HG02870 (cell line): ENCODE data around the gene PPP1R2B.

Experiments
- ATAC-seq: cut with Tn5 transposase; IDR thresholded peaks from one replicate; pipeline ENCODE4 v1.9.1; 2021; ENCODE audit warnings: mild to moderate bottlenecking, moderate library complexity; ENCODE audit not compliant: unreplicated experiment

The PPP1R2B gene

DNA sequence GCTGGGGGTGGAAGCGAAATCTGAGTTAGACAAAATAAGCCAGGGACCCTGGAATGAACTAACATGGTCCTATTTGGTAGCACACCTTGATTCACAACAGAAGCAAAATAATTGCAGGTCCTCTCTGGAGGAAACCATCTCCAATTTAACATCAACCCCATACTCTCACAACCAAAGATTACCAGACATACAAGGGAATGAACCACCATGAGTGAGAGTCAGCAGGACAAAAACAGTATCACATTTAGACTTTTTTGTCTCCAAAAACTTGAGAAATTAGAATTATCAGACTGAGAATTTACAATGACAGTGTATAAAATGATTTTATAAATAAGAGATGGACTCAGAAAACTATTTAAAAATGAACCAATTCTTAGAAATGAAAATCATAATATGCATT, 21.1 kb downstream of the PPP1R2B start:
- ATAC-seq: no peak

DNA sequence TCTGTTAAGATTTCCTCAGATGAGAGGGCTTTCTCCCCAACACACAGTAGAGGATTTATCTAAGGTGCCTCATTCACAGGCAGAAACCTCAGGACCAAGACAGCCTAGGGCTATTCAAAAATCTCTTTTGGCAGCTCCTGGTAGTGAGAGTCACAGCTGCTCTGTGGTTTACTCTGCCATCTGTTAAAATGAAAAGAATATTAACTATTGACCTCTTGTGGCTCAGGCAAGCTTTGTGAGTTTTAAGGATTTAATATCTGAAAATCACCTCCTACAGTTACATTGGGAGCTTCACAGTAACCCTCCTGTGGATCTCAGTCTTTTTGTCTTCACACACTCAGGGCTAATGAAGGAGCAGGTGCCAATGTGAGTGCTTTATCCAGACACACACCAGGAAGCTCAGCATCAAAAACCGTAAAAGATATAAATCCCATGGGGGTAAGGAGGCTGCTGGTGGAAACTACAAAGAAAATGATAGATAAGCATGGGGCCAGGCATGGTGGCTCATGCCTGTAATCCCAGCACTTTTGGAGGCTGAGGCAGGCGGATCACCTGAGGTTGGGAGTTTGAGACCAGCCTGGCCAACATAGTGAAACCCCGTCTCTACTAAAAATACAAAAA, 29.7 kb downstream of the PPP1R2B start:
- peak; percentile 87 for ATAC-seq

DNA sequence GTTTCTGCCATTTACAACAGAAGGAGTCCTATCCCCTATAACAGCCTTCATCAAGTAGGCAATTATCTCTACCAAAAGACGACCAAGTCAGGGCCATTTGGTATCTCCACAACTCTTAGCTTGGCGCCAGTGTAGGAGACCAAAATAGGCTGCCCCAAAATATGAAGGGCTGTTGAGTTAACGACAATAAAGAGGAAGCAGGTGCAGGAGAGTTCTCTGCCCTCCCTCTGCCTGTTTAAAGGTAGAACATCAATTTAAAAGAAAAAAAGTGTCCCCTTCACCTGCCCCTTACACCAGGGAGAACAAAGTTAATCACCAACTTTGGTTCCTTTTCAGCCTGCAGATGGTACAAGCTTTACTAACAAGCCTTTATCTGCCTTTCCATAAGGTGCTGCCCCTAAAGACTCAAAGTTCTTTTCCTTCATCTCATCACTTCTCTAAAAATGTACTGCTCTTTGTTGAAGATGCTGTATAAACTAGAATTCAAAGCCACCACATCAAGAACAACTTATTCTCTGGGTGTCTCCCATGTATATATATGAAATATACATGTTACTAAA, 33.3 kb downstream of the PPP1R2B start:
- ATAC-seq: no peak

DNA sequence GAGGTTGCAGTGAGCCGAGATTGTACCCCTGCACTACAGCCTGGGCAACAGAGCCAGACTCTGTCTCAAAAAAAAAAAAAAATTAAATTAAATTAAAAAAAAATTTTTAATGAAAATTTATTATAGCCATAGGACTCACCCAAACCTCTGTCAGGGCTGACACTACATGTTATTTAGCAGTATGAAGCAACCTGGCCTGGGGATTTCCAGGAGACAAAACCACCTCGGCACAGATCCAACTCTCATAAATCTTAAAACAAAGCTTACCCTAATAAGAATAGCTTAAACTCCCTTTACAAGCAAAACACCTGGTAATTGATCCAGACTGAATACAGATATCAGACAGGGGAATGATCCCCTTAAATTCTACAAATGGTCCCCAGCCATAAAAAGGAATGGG, 38.4 kb downstream of the PPP1R2B start:
- no peak for ATAC-seq

DNA sequence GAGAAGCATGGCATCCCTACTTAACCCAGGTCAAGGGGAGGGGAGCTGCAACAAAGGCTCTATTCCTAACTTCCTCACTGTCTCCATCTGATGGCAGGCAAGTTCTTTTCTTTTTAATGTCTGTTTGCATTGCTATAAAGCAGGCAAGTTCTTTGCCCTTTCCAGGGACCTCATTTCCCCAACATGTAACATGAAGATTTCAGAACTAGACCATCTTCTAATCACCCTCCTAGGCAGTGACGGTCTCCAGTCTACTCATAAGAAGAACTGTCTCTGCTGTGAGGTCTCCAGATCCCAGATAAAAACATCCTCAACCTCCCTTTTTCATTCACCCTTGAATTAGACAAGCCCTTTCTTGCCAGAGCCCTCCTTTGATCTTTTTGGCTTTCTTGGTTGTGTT, 42.1 kb downstream of the PPP1R2B start:
- no peak for ATAC-seq

DNA sequence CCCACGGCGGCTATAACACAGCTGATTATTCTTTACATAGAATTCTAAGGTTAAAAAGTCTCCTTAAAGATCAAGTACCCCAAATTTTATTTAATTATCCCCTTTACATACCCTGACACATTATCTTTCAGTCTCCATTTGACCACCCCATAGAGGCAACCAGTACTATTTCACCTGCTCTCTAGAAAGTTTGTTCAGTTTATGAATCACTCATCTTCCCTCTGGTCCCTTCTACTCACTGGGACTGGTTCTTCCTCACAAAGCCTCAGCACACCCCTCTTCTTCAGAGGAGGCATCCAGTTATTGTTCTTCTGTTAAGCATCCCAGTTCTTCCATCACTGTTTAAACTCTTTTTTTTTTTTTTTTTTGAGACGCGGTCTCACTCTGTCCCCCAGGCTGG, 42.8 kb downstream of the PPP1R2B start:
- ATAC-seq: no peak

DNA sequence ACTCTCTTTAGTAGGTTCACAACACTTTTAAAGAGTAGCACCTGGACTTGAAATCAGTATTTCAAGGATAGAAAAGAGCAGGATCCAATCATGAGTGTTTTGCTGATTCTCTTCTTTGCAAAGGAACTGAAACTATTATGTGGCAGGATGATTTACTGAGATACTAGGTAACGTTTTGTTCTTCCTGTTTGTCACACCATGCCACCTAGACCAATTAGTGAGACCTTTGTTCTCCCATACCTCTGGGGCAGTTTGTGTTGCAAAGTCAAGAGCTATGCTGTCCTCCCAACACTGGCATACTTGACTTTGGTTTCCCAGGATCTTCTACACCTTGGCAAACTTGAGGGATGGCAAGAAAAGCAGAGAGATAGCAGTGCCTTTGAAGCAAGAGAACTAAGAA, 43.4 kb downstream of the PPP1R2B start:
- ATAC-seq: peak; percentile 56

DNA sequence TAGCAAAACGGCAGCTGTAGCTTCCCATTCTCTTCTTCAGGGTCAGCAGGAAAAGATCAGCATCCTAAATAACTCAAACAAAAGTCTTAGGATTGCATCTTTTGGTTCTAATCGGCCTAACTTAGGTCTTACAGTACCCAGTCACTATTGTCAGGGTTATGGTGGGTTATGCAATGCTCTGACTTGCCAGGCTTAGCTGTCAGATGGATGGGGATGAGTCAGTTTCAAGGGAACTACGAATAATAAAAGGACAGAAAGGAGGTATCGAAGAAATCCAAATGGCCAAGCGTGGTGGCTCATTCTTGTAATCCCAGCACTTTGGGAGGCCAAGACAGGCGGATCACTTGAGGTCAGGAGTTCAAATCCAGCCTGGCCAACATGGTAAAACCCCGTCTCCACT, 46.5 kb downstream of the PPP1R2B start:
- ATAC-seq: no peak
